HepG2 (cell line): ENCODE results near the gene HACL1. TPM values are rescaled to one million over a fixed set of nuclear protein-coding genes. Genes with fewer than 3 reads are reported as not detected.

Experiments used
- ADNP ChIP-seq: sonication (generic); formaldehyde crosslinking; IDR thresholded peaks from 2 replicates; pipeline ENCODE4 v1.4.0; 2020; ENCODE audit warnings: missing genetic modification reagents
- BATF2 ChIP-seq: sonication (generic); formaldehyde crosslinking; IDR thresholded peaks from 2 replicates; pipeline ENCODE4 v1.8.0; 2022; ENCODE audit warnings: mild to moderate bottlenecking, missing genetic modification reagents, moderate library complexity
- ELF3 ChIP-seq: IDR thresholded peaks from 2 replicates; pipeline ENCODE4 v1.6.1; 2016; ENCODE audit warnings: missing genetic modification reagents, missing compliant biosample characterization
- EP300 ChIP-seq, 3 experiments: sonication (generic) in 1 of 3; formaldehyde crosslinking in 1 of 3; IDR thresholded peaks; 2 replicates each; pipeline versions ENCODE4 v1.5.1 to v1.6.1; 2011 to 2020; ENCODE audit warnings: low read depth in 2 of 3, low read length in 2 of 3, borderline replicate concordance in 1 of 3, improper control_type of control experiment in 1 of 3, mild to moderate bottlenecking in 1 of 3, missing genetic modification reagents in 1 of 3, moderate library complexity in 1 of 3
- FOXA3 ChIP-seq: IDR thresholded peaks from 2 replicates; pipeline ENCODE4 v1.6.1; 2016; ENCODE audit warnings: missing genetic modification reagents, missing compliant biosample characterization
- GATAD2A ChIP-seq: IDR thresholded peaks from 2 replicates; pipeline ENCODE4 v1.6.1; 2016
- GZF1 ChIP-seq: sonication (generic); formaldehyde crosslinking; IDR thresholded peaks from 2 replicates; pipeline ENCODE4 v1.5.1; 2020; ENCODE audit warnings: mild to moderate bottlenecking, missing genetic modification reagents
- IRF2 ChIP-seq: IDR thresholded peaks from 2 replicates; pipeline ENCODE4 v1.6.1; 2018; ENCODE audit warnings: missing genetic modification reagents, missing compliant biosample characterization
- KAT8 ChIP-seq: IDR thresholded peaks from 2 replicates; pipeline ENCODE4 v1.6.1; 2016; ENCODE audit warnings: missing genetic modification reagents, missing compliant biosample characterization
- KLF16 ChIP-seq, 2 experiments: sonication (generic) in 1 of 2; formaldehyde crosslinking in 1 of 2; IDR thresholded peaks; 2 replicates each; pipeline versions ENCODE4 v1.6.1 to v1.8.0; 2016 to 2023; ENCODE audit warnings: missing genetic modification reagents in 2 of 2, missing compliant biosample characterization in 1 of 2
- MAFK ChIP-seq, 2 experiments: IDR thresholded peaks in 1 of 2; conservative IDR thresholded peaks in 1 of 2; 2 replicates each; pipeline ENCODE4 v1.6.1; 2011; ENCODE audit warnings: improper control_type of control experiment in 2 of 2, low read length in 2 of 2
- MEIS1 ChIP-seq: sonication (generic); formaldehyde crosslinking; IDR thresholded peaks from 2 replicates; pipeline ENCODE4 v1.9.0; 2021; ENCODE audit warnings: mild to moderate bottlenecking, missing genetic modification reagents, moderate library complexity, borderline replicate concordance
- MIXL1 ChIP-seq: IDR thresholded peaks from 2 replicates; pipeline ENCODE4 v1.6.1; 2016
- NCOR1 ChIP-seq: fragments of 200-600 bp; sonication (generic); IDR thresholded peaks from 2 replicates; pipeline ENCODE4 v1.7.0; 2017; ENCODE audit warnings: antibody characterized with exemption, low read length, borderline replicate concordance
- NKX3-1 ChIP-seq: sonication (generic); formaldehyde crosslinking; IDR thresholded peaks from 2 replicates; pipeline ENCODE4 v1.5.0; 2020; ENCODE audit warnings: missing genetic modification reagents
- POGZ ChIP-seq: sonication (generic); formaldehyde crosslinking; IDR thresholded peaks from 2 replicates; pipeline ENCODE4 v1.4.0; 2020; ENCODE audit warnings: mild to moderate bottlenecking, missing genetic modification reagents
- RARA ChIP-seq: IDR thresholded peaks from 2 replicates; pipeline ENCODE4 v1.6.1; 2016; ENCODE audit warnings: missing genetic modification reagents, missing compliant biosample characterization
- SALL1 ChIP-seq: sonication (generic); formaldehyde crosslinking; IDR thresholded peaks from 2 replicates; pipeline ENCODE4 v1.8.0; 2022; ENCODE audit warnings: mild to moderate bottlenecking, missing genetic modification reagents
- SRY ChIP-seq: sonication (generic); formaldehyde crosslinking; IDR thresholded peaks from 2 replicates; pipeline ENCODE4 v1.8.0; 2022; ENCODE audit warnings: mild to moderate bottlenecking, missing genetic modification reagents
- TARDBP ChIP-seq: sonication (generic); formaldehyde crosslinking; IDR thresholded peaks from 2 replicates; pipeline ENCODE4 v1.8.0; 2022; ENCODE audit warnings: mild to moderate bottlenecking, missing genetic modification reagents
- TBX2 ChIP-seq: sonication (generic); formaldehyde crosslinking; IDR thresholded peaks from 2 replicates; pipeline ENCODE4 v1.5.0; 2020; ENCODE audit warnings: missing genetic modification reagents, mild to moderate bottlenecking, borderline replicate concordance
- ZFP36L2 ChIP-seq: sonication (generic); formaldehyde crosslinking; IDR thresholded peaks from 2 replicates; pipeline ENCODE4 v1.4.0; 2020; ENCODE audit warnings: missing genetic modification reagents
- ZNF292 ChIP-seq: sonication (generic); formaldehyde crosslinking; IDR thresholded peaks from 2 replicates; pipeline ENCODE4 v1.8.1; 2022; ENCODE audit warnings: mild to moderate bottlenecking, low read depth, missing genetic modification reagents, borderline replicate concordance
- ZNF317 ChIP-seq: sonication (generic); formaldehyde crosslinking; IDR thresholded peaks from 2 replicates; pipeline ENCODE4 v1.5.0; 2020; ENCODE audit warnings: mild to moderate bottlenecking, missing genetic modification reagents
- ZNF333 ChIP-seq: sonication (generic); formaldehyde crosslinking; IDR thresholded peaks from 2 replicates; pipeline ENCODE4 v1.4.0; 2020; ENCODE audit warnings: mild to moderate bottlenecking, missing genetic modification reagents, borderline replicate concordance
- ZNF431 ChIP-seq: sonication (generic); formaldehyde crosslinking; IDR thresholded peaks from 2 replicates; pipeline ENCODE4 v1.9.0; 2022; ENCODE audit warnings: missing genetic modification reagents, low read depth, mild to moderate bottlenecking, borderline replicate concordance
- ZNF589 ChIP-seq: sonication (generic); formaldehyde crosslinking; conservative IDR thresholded peaks from 2 replicates; pipeline ENCODE4 v1.8.0; 2022; ENCODE audit warnings: mild to moderate bottlenecking, moderate library complexity, missing genetic modification reagents
- ZNF672 ChIP-seq: sonication (generic); formaldehyde crosslinking; IDR thresholded peaks from 2 replicates; pipeline ENCODE4 v1.8.1; 2022; ENCODE audit warnings: missing genetic modification reagents
- ZNF773 ChIP-seq: sonication (generic); formaldehyde crosslinking; IDR thresholded peaks from 2 replicates; pipeline ENCODE4 v1.4.0; 2020; ENCODE audit warnings: missing genetic modification reagents, borderline replicate concordance
- polyA plus RNA-seq, 8 experiments: library from polyadenylated mRNA; depleted of rRNA in 3 of 8; stranded (reverse) in 7 of 8; unstranded in 1 of 8; fragments of >200 nt; fragmentation: Illumina TruSeq in 4 of 8; extraction: Trizol in 4 of 8; gene quantifications; 2 replicates each; pipeline versions ENCODE4 v1.2.1 to v1.2.3, GENCODE V29; 2011 to 2016; ENCODE audit warnings: low read depth in 4 of 8, missing spikeins in 1 of 8, mixed read lengths in 1 of 8; ENCODE audit not compliant: insufficient read depth in 1 of 8
- total RNA-seq, 5 experiments: library from RNA; depleted of rRNA; stranded (reverse); fragments of >200 nt; fragmentation: Illumina TruSeq; extraction: Trizol; gene quantifications; 2 replicates each; pipeline ENCODE4 v1.2.3, GENCODE V29; 2016; ENCODE audit warnings: low read depth in 1 of 5

HACL1 gene
- total and polyA plus RNA-seq, 2 of the 13 experiments (the other 11 are each of a cell fraction or from before 2014, with no cell fraction given): 22.1 to 25.7 TPM

- TF ChIP-seq ZNF773 (CRISPR knock-in tag): no peak
- peak; percentile 48; the same call in 1 of the 2 replicates for TF ChIP-seq KAT8 (CRISPR knock-in tag)
- TF ChIP-seq ZNF431 (CRISPR knock-in tag): no peak
- TF ChIP-seq SALL1 (CRISPR knock-in tag): peak; percentile 54; the same call in 1 of the 2 replicates
- TF ChIP-seq KLF16 (CRISPR knock-in tag; IDR thresholded peaks at IDR 0.05): peak in 1 of 2 experiments; percentile 24; a peak in 1 of 4 replicates
- peak; percentile 96 to 99 for TF ChIP-seq MAFK (conservative IDR thresholded peaks at IDR 0.05 in 1 of 2, IDR thresholded peaks at IDR 0.05 in 1 of 2; ENCODE audit: low read length in 2 of 2)
- 0 out of 2 replicates have a peak, but pooled peaks have one; percentile 14 for TF ChIP-seq GZF1 (CRISPR knock-in tag)
- peak; percentile 71 for TF ChIP-seq FOXA3 (CRISPR knock-in tag)
- no peak for TF ChIP-seq ZFP36L2 (CRISPR knock-in tag)
- peak; percentile 85 for TF ChIP-seq MIXL1 (CRISPR knock-in tag)
- TF ChIP-seq RARA (CRISPR knock-in tag): peak; percentile 59; the same call in 1 of the 2 replicates
- peak; percentile 56; the same call in 1 of the 2 replicates for TF ChIP-seq TARDBP (CRISPR knock-in tag)
- TF ChIP-seq BATF2 (CRISPR knock-in tag): no peak
- no peak for TF ChIP-seq ZNF333 (CRISPR knock-in tag)
- peak in 1 of 2 experiments; percentile 80; a peak in 2 of 4 replicates for TF ChIP-seq EP300 (IDR thresholded peaks at IDR 0.05; ENCODE audit: low read depth in 2 of 2, low read length in 2 of 2)
- peak; percentile 59; the same call in 1 of the 2 replicates for TF ChIP-seq EP300 (CRISPR knock-in tag; IDR thresholded peaks at IDR 0.05; ENCODE audit: borderline replicate concordance)
- TF ChIP-seq ADNP (CRISPR knock-in tag): no peak
- peak; percentile 75; the same call in 1 of the 2 replicates for TF ChIP-seq NCOR1
- no peak for TF ChIP-seq MEIS1 (CRISPR knock-in tag)
- no peak for TF ChIP-seq SRY (CRISPR knock-in tag)
- peak; percentile 61; the same call in 1 of the 2 replicates for TF ChIP-seq POGZ (CRISPR knock-in tag)
- TF ChIP-seq TBX2 (CRISPR knock-in tag): peak; percentile 55; the same call in 1 of the 2 replicates
- peak; percentile 66 for TF ChIP-seq ELF3 (CRISPR knock-in tag)
- no peak for TF ChIP-seq ZNF589 (CRISPR knock-in tag)
- TF ChIP-seq GATAD2A (CRISPR knock-in tag): peak; percentile 84
- 0 out of 2 replicates have a peak, but pooled peaks have one; percentile 13 for TF ChIP-seq IRF2
- TF ChIP-seq ZNF672: no peak
- peak; percentile 56 for TF ChIP-seq ZNF317 (CRISPR knock-in tag)
- TF ChIP-seq ZNF292: peak; percentile 50; the same call in 1 of the 2 replicates
- TF ChIP-seq NKX3-1 (CRISPR knock-in tag): no peak
These were observed 5.1 kb upstream of the HACL1 start (continued) for GRCh38 chr3:15606434-15606891.
